ENCODE measurements around the gene LRRC34.

DNA sequence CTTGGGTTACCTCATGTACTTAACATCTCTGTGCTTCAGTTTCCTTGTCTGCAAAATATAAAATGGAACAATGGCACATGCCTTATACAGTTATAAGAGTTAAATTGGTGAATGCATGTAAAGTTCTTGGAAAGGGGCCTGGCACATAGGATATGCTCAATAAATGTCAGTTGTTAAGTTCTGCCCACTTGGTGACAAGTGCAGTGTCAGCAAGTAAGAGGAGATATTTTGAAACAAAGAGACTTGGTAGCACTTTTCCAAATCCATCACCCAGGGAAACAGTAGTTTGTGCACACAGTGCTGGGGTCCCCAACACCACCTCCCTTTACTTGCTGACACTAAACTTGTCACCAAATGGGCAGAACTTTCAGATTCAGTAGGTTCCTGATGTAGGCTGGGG is 37.9 kb upstream of the LRRC34 start:
- no peak for TF ChIP-seq MAX (IDR thresholded peaks at IDR 0.05)
- TF ChIP-seq EZH2 (IDR thresholded peaks at IDR 0.05; ENCODE audit: low read depth, low read length, severe bottlenecking): no peak
- TF ChIP-seq HDAC2 (IDR thresholded peaks at IDR 0.05; ENCODE audit: borderline replicate concordance in 1 of 2, low read depth in 2 of 2, low read length in 2 of 2): no peak
- TF ChIP-seq CHD1 (IDR thresholded peaks at IDR 0.05; ENCODE audit: low read depth, low read length): no peak
- no peak for TF ChIP-seq HDAC6 (IDR thresholded peaks at IDR 0.05; ENCODE audit: low read depth, low read length)
- no peak for TF ChIP-seq CTCF (IDR thresholded peaks at IDR 0.05; ENCODE audit: control extremely low read depth in 1 of 3, insufficient read depth in 1 of 3, low read depth in 1 of 3, low read length in 3 of 3)
- no peak for TF ChIP-seq USF2 (IDR thresholded peaks at IDR 0.05; ENCODE audit: low read length)
- no peak for TF ChIP-seq CEBPB (IDR thresholded peaks at IDR 0.05; ENCODE audit: low read depth, low read length)
- no peak for TF ChIP-seq SUZ12 (IDR thresholded peaks at IDR 0.05; ENCODE audit: low read length)
- TF ChIP-seq EP300 (IDR thresholded peaks at IDR 0.05; ENCODE audit: borderline replicate concordance in 1 of 2, low read depth in 2 of 2, low read length in 2 of 2): no peak

All from H1 (cell line).